Osteoblast (primary cell): ENCODE measurements around the gene SP2. TPM values are rescaled to one million over a fixed set of nuclear protein-coding genes. Genes with fewer than 3 reads are reported as not detected.

Source experiments
- DNase-seq: peaks from one replicate; pipeline ENCODE4 v3.0.0; 2011; ENCODE audit warnings: low spot score, mixed read lengths; ENCODE audit not compliant: insufficient read length; ENCODE audit errors: missing footprints
- H2AFZ ChIP-seq: 2 replicates; pipeline ENCODE4 v1.6.0; 2011; ENCODE audit warnings: mild to moderate bottlenecking, low read length
- H3K27ac ChIP-seq: 2 replicates; pipeline ENCODE4 v1.5.1; 2011; ENCODE audit warnings: mild to moderate bottlenecking, low read depth, low read length, moderate library complexity
- H3K27me3 ChIP-seq: 2 replicates; pipeline ENCODE4 v1.6.0; 2012; ENCODE audit warnings: mild to moderate bottlenecking, control low read depth, inconsistent platforms, low read length, moderate library complexity; ENCODE audit not compliant: insufficient read depth
- H3K36me3 ChIP-seq: 2 replicates; pipeline ENCODE4 v1.5.1; 2011; ENCODE audit warnings: mild to moderate bottlenecking, low read length, control low read depth, moderate library complexity; ENCODE audit not compliant: insufficient read depth
- H3K4me1 ChIP-seq: 2 replicates; pipeline ENCODE4 v1.5.1; 2011; ENCODE audit warnings: mild to moderate bottlenecking, low read length, control low read depth, moderate library complexity; ENCODE audit not compliant: insufficient read depth
- H3K4me2 ChIP-seq: 2 replicates; pipeline ENCODE4 v1.6.0; 2011; ENCODE audit warnings: mild to moderate bottlenecking, low read length; ENCODE audit not compliant: insufficient read depth
- H3K4me3 ChIP-seq: fragments of 200-600 bp; sonication (generic); 3 replicates; pipeline ENCODE4 v1.5.1; 2012; ENCODE audit warnings: mild to moderate bottlenecking, low read length, inconsistent platforms; ENCODE audit not compliant: insufficient read depth
- H3K79me2 ChIP-seq: 2 replicates; pipeline ENCODE4 v1.6.0; 2012; ENCODE audit warnings: mild to moderate bottlenecking, low read length, control low read depth, inconsistent platforms; ENCODE audit not compliant: insufficient read depth
- H3K9me3 ChIP-seq: 2 replicates; pipeline ENCODE4 v1.5.1; 2011; ENCODE audit warnings: low read depth, low read length, control low read depth
- H4K20me1 ChIP-seq: 2 replicates; pipeline ENCODE4 v1.6.0; 2012; ENCODE audit warnings: mild to moderate bottlenecking, low read length, control low read depth; ENCODE audit not compliant: insufficient read depth
- total RNA-seq: library from RNA; depleted of rRNA; stranded (reverse); fragments of >200 nt; gene quantifications from 2 replicates; pipeline ENCODE4 v1.2.3, GENCODE V29; 2012
- TF ChIP-seq, protein P1 (sequence below): IDR thresholded peaks from 2 replicates; pipeline ENCODE4 v1.5.1; 2011; ENCODE audit warnings: mild to moderate bottlenecking, low read depth, low read length, moderate library complexity; ENCODE audit errors: extremely low read depth

The SP2 gene
- total RNA-seq, 1 donor, result 2.5 TPM

DNA sequence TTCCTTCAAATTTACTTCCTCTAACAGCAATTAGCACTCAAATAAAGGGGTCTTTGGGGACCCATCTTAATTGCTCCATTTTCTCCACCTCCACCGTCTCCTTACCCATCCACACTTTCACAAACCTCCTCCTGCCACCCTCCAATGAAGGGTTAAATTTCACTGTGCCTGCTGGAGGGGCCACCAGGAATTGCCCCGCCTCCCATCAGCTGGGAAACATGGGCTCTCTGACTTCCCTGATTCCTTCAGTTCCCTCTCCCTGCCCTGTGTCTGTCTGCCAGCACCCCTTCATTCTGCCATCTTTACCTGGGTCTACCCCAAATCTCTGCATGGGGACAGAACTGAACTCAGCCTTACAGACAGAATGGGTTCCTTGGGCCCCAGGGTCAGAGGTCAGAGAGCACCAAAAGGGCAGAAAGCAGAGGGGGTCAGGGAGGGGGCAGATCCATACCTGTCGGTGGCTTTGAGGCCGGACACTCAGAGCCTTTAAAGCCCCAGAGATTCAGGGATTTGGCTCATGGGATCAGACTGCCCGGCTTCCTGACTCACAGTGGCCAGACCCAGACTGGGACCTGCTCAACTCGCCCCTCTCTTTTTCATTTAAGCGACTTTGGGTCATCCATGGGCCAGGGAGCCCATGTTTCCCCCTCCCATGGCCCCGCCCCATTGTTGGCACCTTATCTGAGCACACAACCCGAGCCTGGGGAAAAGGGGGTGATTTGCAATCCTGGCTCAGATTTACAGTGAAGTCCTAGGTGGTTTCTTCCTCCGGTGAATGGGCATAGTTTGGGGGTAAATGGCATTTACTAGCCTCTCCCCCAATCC is 17.6 kb upstream of the SP2 start:
- H3K4me2 ChIP-seq, result peak overlapping the region; percentile 80
- H3K27me3 ChIP-seq, result no peaks in the 10 kb centered on the region
- H4K20me1 ChIP-seq, result no peaks in the 10 kb centered on the region
- peaks cover 39% of the 10 kb centered on the region for H3K4me1 ChIP-seq
- TF ChIP-seq, protein P1, sequence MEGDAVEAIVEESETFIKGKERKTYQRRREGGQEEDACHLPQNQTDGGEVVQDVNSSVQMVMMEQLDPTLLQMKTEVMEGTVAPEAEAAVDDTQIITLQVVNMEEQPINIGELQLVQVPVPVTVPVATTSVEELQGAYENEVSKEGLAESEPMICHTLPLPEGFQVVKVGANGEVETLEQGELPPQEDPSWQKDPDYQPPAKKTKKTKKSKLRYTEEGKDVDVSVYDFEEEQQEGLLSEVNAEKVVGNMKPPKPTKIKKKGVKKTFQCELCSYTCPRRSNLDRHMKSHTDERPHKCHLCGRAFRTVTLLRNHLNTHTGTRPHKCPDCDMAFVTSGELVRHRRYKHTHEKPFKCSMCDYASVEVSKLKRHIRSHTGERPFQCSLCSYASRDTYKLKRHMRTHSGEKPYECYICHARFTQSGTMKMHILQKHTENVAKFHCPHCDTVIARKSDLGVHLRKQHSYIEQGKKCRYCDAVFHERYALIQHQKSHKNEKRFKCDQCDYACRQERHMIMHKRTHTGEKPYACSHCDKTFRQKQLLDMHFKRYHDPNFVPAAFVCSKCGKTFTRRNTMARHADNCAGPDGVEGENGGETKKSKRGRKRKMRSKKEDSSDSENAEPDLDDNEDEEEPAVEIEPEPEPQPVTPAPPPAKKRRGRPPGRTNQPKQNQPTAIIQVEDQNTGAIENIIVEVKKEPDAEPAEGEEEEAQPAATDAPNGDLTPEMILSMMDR, result no peak
- H3K27ac ChIP-seq, result peak overlapping the region; percentile 64
- H3K9me3 ChIP-seq, result no peaks in the 10 kb centered on the region
- H3K79me2 ChIP-seq, result no peaks in the 10 kb centered on the region
- H3K4me3 ChIP-seq, result peak overlapping the region; percentile 34
- no peak overlapping the region for H2AFZ ChIP-seq
- DNase-seq, result no peak
- H3K36me3 ChIP-seq, result no peaks in the 10 kb centered on the region

DNA sequence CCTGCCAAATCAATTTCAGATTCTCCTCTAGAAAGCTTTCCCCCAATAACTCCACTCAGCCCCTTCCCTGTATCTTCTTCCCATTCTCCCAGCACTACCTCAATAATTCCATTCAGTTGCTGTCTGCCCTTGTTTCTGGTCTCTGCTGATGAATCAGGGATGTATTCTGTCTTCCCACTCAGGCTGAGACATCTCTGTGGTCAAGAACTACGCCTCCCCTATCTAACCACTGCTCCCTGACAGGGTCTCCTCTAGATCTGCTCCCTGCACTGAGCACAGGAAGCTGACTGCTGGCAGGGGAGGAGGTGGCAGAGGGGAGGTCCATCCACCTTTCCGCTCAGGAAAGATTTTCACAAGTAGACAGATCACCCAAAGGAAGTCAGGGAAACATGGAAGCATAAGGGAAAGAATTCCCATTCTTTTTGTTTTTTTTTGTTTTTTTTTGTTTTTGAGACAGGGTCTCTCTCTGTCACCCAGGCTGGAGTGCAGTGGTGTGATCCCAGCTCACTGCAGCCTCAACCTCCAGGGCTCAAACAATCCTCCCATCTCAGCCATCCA is 16.9 kb upstream of the SP2 start:
- Histone ChIP-seq H3K36me3 (no peaks in the 10 kb centered on the region), H3K9me3 (no peaks in the 10 kb centered on the region), H3K27ac (peak overlapping the region; percentile 64), H3K79me2 (no peaks in the 10 kb centered on the region), H4K20me1 (no peaks in the 10 kb centered on the region), H3K27me3 (no peaks in the 10 kb centered on the region), H2AFZ (no peak overlapping the region), H3K4me1 (peaks cover 39% of the 10 kb centered on the region), H3K4me2 (peak overlapping the region; percentile 80), H3K4me3 (peak overlapping the region; percentile 34)
- TF ChIP-seq, protein P1, result no peak
- DNase-seq, result peak; percentile 94

DNA sequence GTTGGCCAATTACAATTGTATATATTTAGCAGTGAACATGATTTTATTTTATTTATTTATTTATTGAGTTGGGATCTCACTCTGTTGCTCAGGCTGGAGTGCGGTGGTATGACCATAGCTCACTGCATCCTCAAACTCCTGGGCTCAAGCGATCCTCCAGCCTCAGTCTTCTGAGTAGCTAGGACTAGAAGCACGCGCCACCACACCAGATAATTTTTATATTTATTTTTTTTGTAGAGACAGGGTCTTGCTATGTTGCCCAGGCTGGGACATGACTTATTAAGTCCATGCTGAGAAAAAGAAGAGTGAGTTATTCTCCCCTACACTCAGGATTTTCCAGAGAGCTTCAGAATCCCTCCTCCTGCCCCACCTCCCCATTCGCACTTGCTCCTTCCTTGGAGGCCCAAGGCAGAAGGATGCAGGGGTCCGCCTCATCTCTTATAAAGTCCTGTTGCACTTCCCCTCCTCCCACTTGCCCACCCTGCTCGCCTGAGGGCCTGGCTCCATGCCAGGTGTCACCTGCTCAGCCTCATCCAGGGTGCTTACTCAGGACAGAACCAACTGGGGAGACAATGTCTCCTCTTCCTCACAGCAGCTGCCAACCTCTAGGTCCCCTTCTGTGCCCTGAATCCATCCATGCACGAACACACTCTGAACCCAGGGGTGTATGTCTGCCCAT is 16.1 kb upstream of the SP2 start:
- TF ChIP-seq, protein P1, result no peak
- Histone ChIP-seq H3K4me1 (peaks cover 38% of the 10 kb centered on the region), H3K27me3 (no peaks in the 10 kb centered on the region), H2AFZ (no peak overlapping the region), H3K9me3 (no peaks in the 10 kb centered on the region), H3K4me2 (no peak overlapping the region), H3K79me2 (no peaks in the 10 kb centered on the region), H3K27ac (no peak overlapping the region), H4K20me1 (no peaks in the 10 kb centered on the region), H3K4me3 (no peak overlapping the region), H3K36me3 (no peaks in the 10 kb centered on the region)
- no peak for DNase-seq

DNA sequence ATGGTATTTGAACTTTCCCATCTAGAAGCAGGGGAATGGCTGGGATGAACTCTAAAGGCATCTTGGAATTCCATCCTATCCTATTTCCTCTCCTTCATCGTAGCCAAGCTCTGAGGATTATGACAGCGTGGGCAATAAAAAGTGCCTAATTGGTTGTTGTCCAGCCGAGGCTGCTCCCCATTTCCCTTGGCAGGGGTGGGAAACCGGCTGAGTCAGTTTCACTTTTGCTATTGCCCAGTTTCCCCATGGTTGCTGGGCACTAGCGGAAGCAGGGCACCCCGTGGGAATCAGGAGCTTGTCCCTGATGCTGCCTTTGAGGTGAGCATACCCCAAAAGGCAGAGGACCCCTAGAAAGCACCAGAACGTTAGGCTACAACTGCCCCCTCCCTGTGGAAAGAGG is 13.8 kb upstream of the SP2 start:
- Histone ChIP-seq H3K79me2 (no peaks in the 10 kb centered on the region), H3K27me3 (no peaks in the 10 kb centered on the region), H3K4me1 (peaks cover 32% of the 10 kb centered on the region), H3K4me3 (peak overlapping the region; percentile 67), H3K27ac (peak overlapping the region; percentile 81), H4K20me1 (no peaks in the 10 kb centered on the region), H2AFZ (peak overlapping the region; percentile 96), H3K4me2 (peak overlapping the region; percentile 85), H3K9me3 (no peaks in the 10 kb centered on the region), H3K36me3 (no peaks in the 10 kb centered on the region)
- DNase-seq, result peak; percentile 94
- TF ChIP-seq, protein P1, result no peak
